OCI-LY3 (cell line): ENCODE measurements around the gene GAK.

Source experiments
- CTCF ChIP-seq: fragments of 200-600, 300-600 bp; sonication (generic); IDR thresholded peaks from 2 replicates; pipeline ENCODE4 v1.5.1; 2014; ENCODE audit warnings: antibody characterized with exemption, low read length, low read depth
- EZH2phosphoT487 ChIP-seq: fragments of 200-600 bp; shearing (Covaris generic); IDR thresholded peaks from 2 replicates; pipeline ENCODE4 v1.6.1; 2018; ENCODE audit warnings: antibody characterized with exemption, mixed run types, low read depth

GRCh38 chr4:853416-853781 is 78.7 kb downstream of the GAK start:
- TF ChIP-seq CTCF (no peak), EZH2phosphoT487 (no peak)
